Caco-2 (cell line): ENCODE data around the gene SCIN. TPM values are rescaled to one million over a fixed set of nuclear protein-coding genes. Genes with fewer than 3 reads are reported as not detected.

Experiments
- BruUV-seq: library from RNA; stranded (reverse); fragments of 400-500 nt; replicated peaks from 2 replicates; lab custom pipeline; 2021; lab: Mats Ljungman, UMichigan
- CTCF ChIA-PET: fragments of 300-600 bp; sonication (Branson Sonifier 250); formaldehyde crosslinking; loops from one replicate; lab custom pipeline; 2022; ENCODE audit warnings: antibody characterized with exemption; lab: Charles Lee
- POLR2A ChIA-PET: fragments of 300-600 bp; sonication (Branson Sonifier 250); formaldehyde crosslinking; loops from one replicate; lab custom pipeline; 2022; ENCODE audit warnings: antibody characterized with exemption; lab: Charles Lee
- DNase-seq, 2 experiments: peaks; one replicate each; pipeline versions ENCODE4 v3.0.0 to v3.0.0-alpha.2; 2020 to 2022
- H3K27me3 ChIP-seq: replicated peaks from 2 replicates; pipeline ENCODE4 v1.6.0; 2011; ENCODE audit warnings: low read length; ENCODE audit not compliant: control insufficient read depth, insufficient read depth
- H3K36me3 ChIP-seq: 2 replicates; pipeline ENCODE4 v1.5.1; 2011; ENCODE audit warnings: low read length; ENCODE audit not compliant: control insufficient read depth, insufficient read depth
- H3K4me1 ChIP-seq: fragments of 250-450 bp; sonication (Bioruptor Pico); 2 replicates; pipeline ENCODE4 v1.5.1; 2020; ENCODE audit warnings: mild to moderate bottlenecking
- H3K4me3 ChIP-seq: 2 replicates; pipeline ENCODE4 v1.5.1; 2011; ENCODE audit warnings: low read depth, mild to moderate bottlenecking, control low read depth, low read length
- H3K9me3 ChIP-seq: fragments of 250-450 bp; sonication (Bioruptor Pico); 2 replicates; pipeline ENCODE4 v1.5.1; 2020; ENCODE audit warnings: mild to moderate bottlenecking, moderate library complexity
- H3K27ac Mint-ChIP-seq: one replicate; pipeline ENCODE4 v1.8.0; 2022; ENCODE audit warnings: mixed read lengths; ENCODE audit not compliant: unreplicated experiment
- H3K27me3 Mint-ChIP-seq: one replicate; pipeline ENCODE4 v1.8.0; 2022; ENCODE audit warnings: mixed read lengths; ENCODE audit not compliant: insufficient read depth, unreplicated experiment
- H3K36me3 Mint-ChIP-seq: one replicate; pipeline ENCODE4 v1.8.0; 2022; ENCODE audit warnings: mild to moderate bottlenecking, mixed read lengths; ENCODE audit not compliant: insufficient read depth, unreplicated experiment
- H3K4me1 Mint-ChIP-seq: one replicate; pipeline ENCODE4 v1.8.0; 2022; ENCODE audit warnings: low read depth, mixed read lengths; ENCODE audit not compliant: unreplicated experiment
- H3K4me3 Mint-ChIP-seq: one replicate; pipeline ENCODE4 v1.8.0; 2022; ENCODE audit warnings: mild to moderate bottlenecking, moderate library complexity, mixed read lengths; ENCODE audit not compliant: unreplicated experiment
- H3K9me3 Mint-ChIP-seq: one replicate; pipeline ENCODE4 v1.8.0; 2022; ENCODE audit warnings: mixed read lengths; ENCODE audit not compliant: unreplicated experiment
- CTCF ChIP-seq, 2 experiments: fragments of 200-600 bp in 1 of 2; IDR thresholded peaks; 1 replicate in 1 of 2; 2 replicates in 1 of 2; pipeline versions ENCODE4 v1.5.1 to v1.8.0; 2011 to 2022; ENCODE audit warnings: antibody characterized with exemption in 1 of 2, control low read depth in 1 of 2, inconsistent platforms in 1 of 2, low read depth in 1 of 2, low read length in 1 of 2, mild to moderate bottlenecking in 1 of 2, moderate library complexity in 1 of 2; ENCODE audit not compliant: insufficient read depth in 1 of 2, severe bottlenecking in 1 of 2, unreplicated experiment in 1 of 2
- intact Hi-C: fragments of 100-400 bp; cut with micrococcal nuclease; formaldehyde crosslinking; loops from one replicate; pipeline ENCODE4 v1.10.0; 2022; ENCODE audit not compliant: unreplicated experiment
- total RNA-seq: library from RNA; stranded (reverse); gene quantifications from 2 replicates; pipeline ENCODE4 v1.2.3, GENCODE V29; 2022

Gene SCIN
- total RNA-seq, 1 experiment from 2014 or later: 0.39 TPM

- H3K36me3 Mint-ChIP-seq: no peaks in the 10 kb centered on the region
- no peak overlapping the region for H3K4me3 ChIP-seq
- CTCF ChIA-PET: interaction anchor here (0.6 kb wide), 1 partner anchor 612 kb away, joined by 7 read pairs; no protein-coding TSS in a partner anchor
- peaks cover 12% of the 10 kb centered on the region for H3K4me1 Mint-ChIP-seq
- POLR2A ChIA-PET: no interaction called here
- no peaks in the 10 kb centered on the region for H3K36me3 ChIP-seq
- H3K27me3 Mint-ChIP-seq: no peaks in the 10 kb centered on the region
- no peak for DNase-seq
- no peak overlapping the region for H3K4me3 Mint-ChIP-seq
- no peaks in the 10 kb centered on the region for H3K9me3 Mint-ChIP-seq
- intact Hi-C loops: no loop called here
- H3K27me3 ChIP-seq: no peaks in the 10 kb centered on the region
- no peaks in the 10 kb centered on the region for H3K9me3 ChIP-seq
- no peak overlapping the region for H3K27ac Mint-ChIP-seq
- TF ChIP-seq CTCF (IDR thresholded peaks at IDR 0.05; ENCODE audit: insufficient read depth in 1 of 2, low read depth in 1 of 2, low read length in 1 of 2, severe bottlenecking in 1 of 2, unreplicated experiment in 1 of 2): no peak
- BruUV-seq: no TSS peak
- peaks cover 12% of the 10 kb centered on the region for H3K4me1 ChIP-seq
These were observed 78.8 kb downstream of the SCIN start for GRCh38 chr7:12649348-12649747.

- Mint-ChIP-seq H3K4me3 (no peak overlapping the region), H3K9me3 (no peaks in the 10 kb centered on the region), H3K27ac (no peak overlapping the region), H3K27me3 (no peaks in the 10 kb centered on the region), H3K36me3 (no peaks in the 10 kb centered on the region), H3K4me1 (peaks cover 12% of the 10 kb centered on the region)
- Histone ChIP-seq H3K4me1 (peaks cover 12% of the 10 kb centered on the region), H3K36me3 (no peaks in the 10 kb centered on the region), H3K4me3 (no peak overlapping the region), H3K9me3 (no peaks in the 10 kb centered on the region), H3K27me3 (no peaks in the 10 kb centered on the region)
- TF ChIP-seq CTCF (IDR thresholded peaks at IDR 0.05; ENCODE audit: insufficient read depth in 1 of 2, low read depth in 1 of 2, low read length in 1 of 2, severe bottlenecking in 1 of 2, unreplicated experiment in 1 of 2): no peak
- ChIA-PET CTCF (no interaction called here), POLR2A (no interaction called here)
- no TSS peak for BruUV-seq
- DNase-seq: no peak
- intact Hi-C loops: no loop called here
These were observed 79.6 kb downstream of the SCIN start for GRCh38 chr7:12650080-12650479.

- POLR2A ChIA-PET: no interaction called here
- intact Hi-C loops: no loop called here
- BruUV-seq: no TSS peak
- no peaks in the 10 kb centered on the region for H3K27me3 Mint-ChIP-seq
- H3K36me3 Mint-ChIP-seq: no peaks in the 10 kb centered on the region
- Histone ChIP-seq H3K27me3 (no peaks in the 10 kb centered on the region), H3K36me3 (no peaks in the 10 kb centered on the region), H3K4me1 (peaks cover 12% of the 10 kb centered on the region), H3K9me3 (no peaks in the 10 kb centered on the region), H3K4me3 (no peak overlapping the region)
- no peak for TF ChIP-seq CTCF (IDR thresholded peaks at IDR 0.05; ENCODE audit: insufficient read depth in 1 of 2, low read depth in 1 of 2, low read length in 1 of 2, severe bottlenecking in 1 of 2, unreplicated experiment in 1 of 2)
- no peak overlapping the region for H3K27ac Mint-ChIP-seq
- H3K4me3 Mint-ChIP-seq: no peak overlapping the region
- no peak for DNase-seq
- H3K4me1 Mint-ChIP-seq: peaks cover 12% of the 10 kb centered on the region
- no peaks in the 10 kb centered on the region for H3K9me3 Mint-ChIP-seq
- CTCF ChIA-PET: no interaction called here
These were observed 82.6 kb downstream of the SCIN start for GRCh38 chr7:12653110-12653509.
